ENCODE results near the gene DNASE2. TPM values are rescaled to one million over a fixed set of nuclear protein-coding genes. Genes with fewer than 3 reads are reported as not detected.
"Not testable (repeated sequence)": the region's sequence is repeated elsewhere in the genome, so short reads cannot be mapped to it uniquely, and the experiment has no call there.

Gene DNASE2
- total RNA-seq, 2 donors from 2014 or later = 6.9 to 28.3 TPM

GRCh38 chr19:12858041-12858928 lies 23.0 kb downstream of the DNASE2 start:
- Histone ChIP-seq H3K27me3 (no peaks in the 10 kb centered on the region), H3K27ac (no peak overlapping the region), H3K9me3 (no peaks in the 10 kb centered on the region), H3K4me3 (no peak overlapping the region), H3K36me3 (replicated peaks in 1 of 2; ENCODE audit: insufficient read depth in 1 of 2, low read depth in 2 of 2) (no peaks in the 10 kb centered on the region), H3K4me1 (no peaks in the 10 kb centered on the region)
- WGBS, 2 donors = 82 to 84% methylated on average over 34 to 35 of the region's 35 CpGs
- DNase-seq = no peak
- TF ChIP-seq CTCF (IDR thresholded peaks at IDR 0.05) (no peak), POLR2A (IDR thresholded peaks at IDR 0.05) (no peak)
- ATAC-seq = no peak
- intact Hi-C loops (cut with DNase I) = no loop called here

GRCh38 chr19:12856653-12857052 lies 24.6 kb downstream of the DNASE2 start:
- Histone ChIP-seq H3K4me3 (no peak overlapping the region), H3K27ac (no peak overlapping the region), H3K9me3 (no peaks in the 10 kb centered on the region), H3K36me3 (replicated peaks in 1 of 2; ENCODE audit: insufficient read depth in 1 of 2, low read depth in 2 of 2) (no peaks in the 10 kb centered on the region), H3K27me3 (no peaks in the 10 kb centered on the region), H3K4me1 (no peaks in the 10 kb centered on the region)
- TF ChIP-seq POLR2A (IDR thresholded peaks at IDR 0.05) (no peak), CTCF (IDR thresholded peaks at IDR 0.05) (no peak)
- no peak for DNase-seq
- intact Hi-C loops (cut with DNase I) = no loop called here
- 48 to 58% methylated on average over 1 of the region's 1 CpG for WGBS, 2 donors
- ATAC-seq = no peak

GRCh38 chr19:12847159-12848139 lies 33.8 kb downstream of the DNASE2 start:
- Histone ChIP-seq H3K4me3 (no peak overlapping the region), H3K27ac (no peak overlapping the region), H3K4me1 (peaks cover 9% of the 10 kb centered on the region), H3K27me3 (peaks cover 0 to 2% of the 10 kb centered on the region in 2 donors), H3K9me3 (no peaks in the 10 kb centered on the region), H3K36me3 (replicated peaks in 1 of 2; ENCODE audit: insufficient read depth in 1 of 2, low read depth in 2 of 2) (no peaks in the 10 kb centered on the region)
- intact Hi-C loops (cut with DNase I) = no loop called here
- DNase-seq (peak; percentile 85 to 92 (median 88)), ATAC-seq (peak; percentile 97)
- TF ChIP-seq CTCF (IDR thresholded peaks at IDR 0.05) (peak; percentile 93 to 99 (median 98)), POLR2A (IDR thresholded peaks at IDR 0.05) (no peak)
- 10 to 31% methylated on average over 12 to 62 of the region's 69 CpGs for WGBS, 2 donors

GRCh38 chr19:12846613-12847012 lies 34.6 kb downstream of the DNASE2 start:
- H3K27ac ChIP-seq; H3K27me3 ChIP-seq; H3K4me3 ChIP-seq; ATAC-seq; intact Hi-C loops (cut with DNase I); H3K9me3 ChIP-seq; DNase-seq; H3K36me3 ChIP-seq (replicated peaks in 1 of 2; ENCODE audit: insufficient read depth in 1 of 2, low read depth in 2 of 2); H3K4me1 ChIP-seq: not testable (repeated sequence)
- 75 to 79% methylated on average over 7 of the region's 7 CpGs for WGBS, 2 donors

Data from body of pancreas (tissue), 4 donors.